HG03060 (cell line): Measurements from ENCODE around the gene DUS2.
"Not testable (repeated sequence)": the region's sequence is repeated elsewhere in the genome, so short reads cannot be mapped to it uniquely, and the experiment has no call there.

Experiments
- ATAC-seq: cut with Tn5 transposase; IDR thresholded peaks from one replicate; pipeline ENCODE4 v1.9.1; 2021; ENCODE audit warnings: low read depth, moderate number of reproducible peaks; ENCODE audit not compliant: unreplicated experiment

The DUS2 gene

DNA sequence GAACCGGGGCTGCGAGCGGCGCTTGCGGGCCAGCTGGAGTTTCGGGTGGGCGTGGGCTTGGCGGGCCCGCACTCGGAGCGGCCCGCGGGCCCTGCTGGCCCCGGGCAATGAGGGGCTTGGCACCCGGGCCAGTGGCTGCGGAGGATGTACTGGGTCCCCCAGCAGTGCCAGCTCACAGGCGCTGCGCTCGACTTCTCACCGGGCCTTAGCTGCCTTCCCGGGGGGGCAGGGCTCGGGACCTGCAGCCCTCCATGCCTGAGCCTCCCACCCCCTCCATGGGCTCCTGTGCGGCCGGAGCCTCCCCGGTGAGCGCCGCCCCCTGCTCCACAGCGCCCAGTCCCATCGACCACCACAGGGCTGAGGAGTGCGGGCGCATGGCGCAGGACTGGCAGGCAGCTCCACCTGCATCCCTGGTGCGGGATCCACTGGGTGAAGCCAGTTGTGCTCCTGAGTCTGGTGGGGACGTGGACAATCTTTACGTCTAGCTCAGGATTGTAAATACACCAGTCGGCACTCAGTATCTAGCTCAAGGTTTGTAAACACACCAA is 24.8 kb upstream of the DUS2 start:
- ATAC-seq: not testable (repeated sequence)

- not testable (repeated sequence) for ATAC-seq
Measured at GRCh38 chr16:67998779-67999688, 24.1 kb upstream of the DUS2 start, which contains the start of gene DPEP2. DPEP2 (minus strand) TSS chr16:67999484; CDS start chr16:67993212, 6,272 bp downstream.

- no peak for ATAC-seq
Measured at GRCh38 chr16:67999985-68000384, 23.1 kb upstream of the DUS2 start.

- ATAC-seq: no peak
Measured at GRCh38 chr16:68000450-68000849, 22.6 kb upstream of the DUS2 start.

- ATAC-seq: no peak
Measured at GRCh38 chr16:68003031-68003430, 20.1 kb upstream of the DUS2 start.

- ATAC-seq: no peak
Measured at GRCh38 chr16:68005211-68005610, 17.9 kb upstream of the DUS2 start.

DNA sequence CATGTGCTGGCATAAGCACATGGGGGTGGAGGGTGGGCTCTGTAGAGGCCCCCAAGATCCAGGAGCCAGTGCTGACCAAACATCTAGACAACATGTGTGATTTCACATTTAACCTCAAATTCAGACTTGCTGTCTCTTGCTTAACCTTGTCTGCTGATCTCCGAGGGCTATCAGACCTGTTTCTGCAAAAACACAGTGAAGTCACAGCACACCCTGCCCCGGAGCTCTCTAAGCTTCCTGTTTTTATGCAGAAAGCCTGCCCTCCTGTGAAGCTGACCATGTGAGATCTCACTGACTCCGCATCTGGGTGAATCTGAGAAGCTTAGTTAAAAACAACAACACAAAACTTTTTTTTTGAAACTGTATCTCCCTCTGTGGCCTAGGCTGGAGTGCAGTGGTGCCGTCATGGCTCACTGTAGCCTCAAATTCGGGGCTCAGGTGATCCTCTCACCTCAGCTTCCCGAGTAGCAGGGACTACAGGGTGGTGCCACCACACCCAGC is 17.2 kb upstream of the DUS2 start:
- ATAC-seq: no peak

GRCh38 chr16:68009157-68009735 is 13.8 kb upstream of the DUS2 start:
- no peak for ATAC-seq

GRCh38 chr16:68009872-68010271 is 13.2 kb upstream of the DUS2 start:
- ATAC-seq: not testable (repeated sequence)

GRCh38 chr16:68013440-68013839 is 9.6 kb upstream of the DUS2 start:
- ATAC-seq: no peak

- ATAC-seq: no peak
Measured at GRCh38 chr16:68015681-68016080, 7.4 kb upstream of the DUS2 start, which contains the start of gene DPEP2NB. DPEP2NB (minus strand) TSS chr16:68015911; CDS start chr16:68015770, 141 bp downstream.

GRCh38 chr16:68019167-68019680 is 3.9 kb upstream of the DUS2 start:
- no peak for ATAC-seq

DNA sequence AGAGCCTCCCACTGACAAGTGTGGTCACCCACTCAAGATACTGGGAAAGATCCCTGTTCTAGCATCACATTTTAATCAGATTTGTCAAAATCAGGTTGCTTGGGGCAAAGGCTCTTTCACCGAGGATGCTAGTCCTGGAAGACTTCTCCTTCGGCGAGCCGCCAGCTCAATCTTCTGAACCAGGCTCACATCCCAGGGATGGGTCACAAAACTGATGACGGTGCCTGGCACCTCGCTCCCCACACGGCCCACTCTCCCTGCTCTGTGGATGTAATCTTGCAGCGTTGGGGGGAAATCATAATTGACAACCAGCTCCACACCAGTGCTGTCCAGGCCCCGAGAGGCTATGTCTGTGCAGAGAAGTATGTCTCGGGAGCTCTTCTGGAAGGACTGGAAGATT is 1.6 kb upstream of the DUS2 start:
- no peak for ATAC-seq

- ATAC-seq: no peak
Measured at GRCh38 chr16:68022278-68022727, 781 bp upstream of the DUS2 start.

- no peak for ATAC-seq
Measured at GRCh38 chr16:68028996-68029395, 5.9 kb downstream of the DUS2 start.

DNA sequence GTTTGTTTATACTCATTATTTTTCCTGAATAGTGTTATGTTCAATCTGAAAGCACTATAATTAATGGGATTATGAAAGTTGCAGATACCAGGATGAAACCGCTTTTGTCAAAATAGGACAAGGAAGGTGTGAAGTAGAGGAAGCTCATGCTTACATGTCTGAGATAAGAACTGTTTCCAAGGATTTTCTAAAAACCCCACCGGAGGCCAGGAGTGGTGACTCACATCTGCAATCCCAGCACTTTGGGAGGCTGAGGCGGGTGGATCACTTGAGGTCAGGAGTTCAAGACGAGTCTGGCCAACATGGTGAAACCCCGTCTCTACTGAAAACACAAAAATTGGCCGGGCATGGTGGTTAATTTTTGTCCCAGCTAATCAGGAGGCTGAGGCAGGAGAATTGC is 7.0 kb downstream of the DUS2 start:
- not testable (repeated sequence) for ATAC-seq

DNA sequence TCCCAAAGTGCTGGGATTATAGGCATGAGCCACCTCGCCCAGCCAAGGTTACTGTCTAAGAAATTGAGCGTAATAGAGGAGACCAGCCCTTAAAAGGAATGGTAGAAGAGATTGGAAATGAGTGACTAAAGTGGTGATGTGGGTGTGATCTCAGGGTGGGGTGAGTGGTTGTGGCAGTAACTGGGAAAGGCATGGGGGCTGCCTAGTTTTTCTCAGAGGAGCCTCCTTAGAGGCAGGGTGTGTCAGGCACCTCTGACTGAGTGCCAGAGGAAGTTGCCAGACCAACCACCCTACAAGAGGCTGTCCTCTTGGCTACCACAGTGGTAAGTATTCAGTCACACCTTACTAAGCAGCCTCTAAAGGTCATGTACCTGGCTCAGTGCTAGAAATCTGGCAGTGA is 8.9 kb downstream of the DUS2 start:
- ATAC-seq: no peak

GRCh38 chr16:68033101-68033500 is 10.0 kb downstream of the DUS2 start:
- no peak for ATAC-seq

GRCh38 chr16:68035227-68035626 is 12.1 kb downstream of the DUS2 start:
- no peak for ATAC-seq

DNA sequence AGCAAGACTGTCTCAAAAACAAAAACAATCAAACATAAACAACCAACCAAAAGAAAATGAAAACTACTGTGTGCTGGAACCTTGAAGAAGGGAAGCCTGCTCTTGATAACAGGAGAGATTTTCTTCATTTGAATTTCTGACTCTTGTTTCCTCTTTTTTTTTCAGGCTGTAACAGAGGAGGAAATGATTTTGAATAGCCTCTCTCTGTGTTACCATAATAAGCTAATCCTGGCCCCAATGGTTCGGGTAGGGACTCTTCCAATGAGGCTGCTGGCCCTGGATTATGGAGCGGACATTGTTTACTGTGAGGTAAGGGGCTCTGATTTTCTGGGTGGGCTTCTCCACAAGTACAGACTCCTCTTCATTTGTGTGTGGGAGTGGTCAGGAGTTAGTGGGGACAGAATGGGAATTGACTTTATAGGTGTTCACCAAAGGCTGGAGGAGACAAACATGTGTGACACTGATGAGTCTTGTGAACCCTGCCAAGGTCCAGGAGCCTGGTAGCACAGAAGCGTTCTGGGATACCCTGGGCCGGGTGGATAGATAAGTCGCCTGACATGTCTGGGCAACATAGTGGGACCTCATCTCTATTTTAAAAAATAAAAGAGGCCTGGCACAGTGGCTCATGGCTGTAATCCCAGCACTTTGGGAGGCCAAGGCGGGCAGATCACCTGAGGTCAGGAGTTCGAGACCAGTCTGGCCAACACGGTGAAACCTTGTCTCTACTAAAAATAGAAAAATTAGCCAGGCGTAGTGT is 14.9 kb downstream of the DUS2 start:
- no peak for ATAC-seq
